KMS-11 (cell line): ENCODE measurements around the gene ALS2.
A peak's percentile ranks its signal among the peaks of the same experiment; 100 is the strongest.

Experiments
- H2AFZ ChIP-seq: fragments of 200-600 bp; sonication (generic); 2 replicates; pipeline ENCODE4 v1.6.1; 2016; ENCODE audit warnings: antibody characterized with exemption, mixed run types, low read depth
- H3K27ac ChIP-seq: fragments of 200-600 bp; sonication (generic); 2 replicates; pipeline ENCODE4 v1.6.1; 2016; ENCODE audit warnings: mild to moderate bottlenecking, mixed run types
- H3K27me3 ChIP-seq: fragments of 200-600 bp; sonication (generic); 2 replicates; pipeline ENCODE4 v1.6.1; 2017; ENCODE audit warnings: mild to moderate bottlenecking, low read depth, mixed run types, moderate library complexity; ENCODE audit not compliant: insufficient read depth
- H3K36me3 ChIP-seq: fragments of 200-600 bp; sonication (generic); 2 replicates; pipeline ENCODE4 v1.6.1; 2017; ENCODE audit warnings: mild to moderate bottlenecking, mixed run types; ENCODE audit not compliant: insufficient read depth
- H3K4me1 ChIP-seq: fragments of 200-600 bp; sonication (generic); 2 replicates; pipeline ENCODE4 v1.6.1; 2016; ENCODE audit warnings: mild to moderate bottlenecking, low read depth, mixed run types; ENCODE audit not compliant: poor library complexity, severe bottlenecking
- H3K4me2 ChIP-seq: fragments of 200-600 bp; sonication (generic); 2 replicates; pipeline ENCODE4 v1.7.0; 2016; ENCODE audit warnings: mild to moderate bottlenecking, mixed run types
- H3K4me3 ChIP-seq: fragments of 200-600 bp; sonication (generic); IDR thresholded peaks from 2 replicates; pipeline ENCODE4 v1.6.1; 2017; ENCODE audit warnings: low read depth, low read length, mixed read lengths; ENCODE audit not compliant: insufficient read depth
- H3K79me2 ChIP-seq: fragments of 200-600 bp; sonication (generic); 2 replicates; pipeline ENCODE4 v1.6.1; 2016; ENCODE audit warnings: low read depth, mixed run types; ENCODE audit not compliant: insufficient read depth
- H3K9ac ChIP-seq: fragments of 200-600 bp; sonication (generic); 2 replicates; pipeline ENCODE4 v1.6.1; 2016; ENCODE audit warnings: mild to moderate bottlenecking, mixed run types
- H4K20me1 ChIP-seq: fragments of 200-600 bp; sonication (generic); 2 replicates; pipeline ENCODE4 v1.6.1; 2016; ENCODE audit warnings: mild to moderate bottlenecking, mixed run types; ENCODE audit not compliant: insufficient read depth
- TF ChIP-seq, protein P1 (sequence below): fragments of 200-600 bp; sonication (generic); conservative IDR thresholded peaks from 2 replicates; pipeline ENCODE4 v1.6.1; 2017; ENCODE audit warnings: low read depth, mild to moderate bottlenecking, antibody characterized with exemption, low read length, moderate library complexity, mixed read lengths

Gene ALS2

GRCh38 chr2:201696151-201696659 lies 84.5 kb downstream of the ALS2 start:
- H3K27ac ChIP-seq = no peak overlapping the region
- H3K79me2 ChIP-seq = no peaks in the 10 kb centered on the region
- H2AFZ ChIP-seq = no peak overlapping the region
- TF ChIP-seq, protein P1, sequence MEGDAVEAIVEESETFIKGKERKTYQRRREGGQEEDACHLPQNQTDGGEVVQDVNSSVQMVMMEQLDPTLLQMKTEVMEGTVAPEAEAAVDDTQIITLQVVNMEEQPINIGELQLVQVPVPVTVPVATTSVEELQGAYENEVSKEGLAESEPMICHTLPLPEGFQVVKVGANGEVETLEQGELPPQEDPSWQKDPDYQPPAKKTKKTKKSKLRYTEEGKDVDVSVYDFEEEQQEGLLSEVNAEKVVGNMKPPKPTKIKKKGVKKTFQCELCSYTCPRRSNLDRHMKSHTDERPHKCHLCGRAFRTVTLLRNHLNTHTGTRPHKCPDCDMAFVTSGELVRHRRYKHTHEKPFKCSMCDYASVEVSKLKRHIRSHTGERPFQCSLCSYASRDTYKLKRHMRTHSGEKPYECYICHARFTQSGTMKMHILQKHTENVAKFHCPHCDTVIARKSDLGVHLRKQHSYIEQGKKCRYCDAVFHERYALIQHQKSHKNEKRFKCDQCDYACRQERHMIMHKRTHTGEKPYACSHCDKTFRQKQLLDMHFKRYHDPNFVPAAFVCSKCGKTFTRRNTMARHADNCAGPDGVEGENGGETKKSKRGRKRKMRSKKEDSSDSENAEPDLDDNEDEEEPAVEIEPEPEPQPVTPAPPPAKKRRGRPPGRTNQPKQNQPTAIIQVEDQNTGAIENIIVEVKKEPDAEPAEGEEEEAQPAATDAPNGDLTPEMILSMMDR = no peak
- no peak overlapping the region for H3K9ac ChIP-seq
- no peaks in the 10 kb centered on the region for H4K20me1 ChIP-seq
- no peaks in the 10 kb centered on the region for H3K4me1 ChIP-seq
- H3K4me3 ChIP-seq = no peak overlapping the region
- no peak overlapping the region for H3K4me2 ChIP-seq
- no peaks in the 10 kb centered on the region for H3K27me3 ChIP-seq
- H3K36me3 ChIP-seq = no peaks in the 10 kb centered on the region

DNA sequence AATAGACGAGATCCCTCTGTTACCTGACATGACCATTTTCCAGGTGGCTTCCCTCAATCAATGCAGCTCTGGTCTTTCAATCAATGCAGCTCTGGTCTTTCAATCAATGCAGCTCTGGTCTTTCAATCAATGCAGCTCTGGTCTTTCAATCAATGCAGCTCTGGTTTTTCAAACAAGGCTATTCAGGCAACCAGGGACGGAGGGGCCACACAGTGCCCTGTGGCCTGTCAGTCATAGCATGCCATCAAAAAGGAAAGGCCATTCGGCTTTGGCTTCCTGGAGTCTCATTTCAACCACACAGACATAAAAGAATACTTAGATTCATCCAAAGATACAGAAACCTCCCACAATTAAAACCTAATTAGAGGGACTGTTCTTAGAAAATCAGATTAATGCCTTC lies 95.6 kb downstream of the ALS2 start:
- no peak overlapping the region for H3K9ac ChIP-seq
- no peak overlapping the region for H3K4me2 ChIP-seq
- H3K4me3 ChIP-seq = no peak overlapping the region
- H3K36me3 ChIP-seq = no peaks in the 10 kb centered on the region
- H2AFZ ChIP-seq = no peak overlapping the region
- TF ChIP-seq, protein P1 = no peak
- no peaks in the 10 kb centered on the region for H3K79me2 ChIP-seq
- no peaks in the 10 kb centered on the region for H3K27me3 ChIP-seq
- no peaks in the 10 kb centered on the region for H4K20me1 ChIP-seq
- no peak overlapping the region for H3K27ac ChIP-seq
- no peaks in the 10 kb centered on the region for H3K4me1 ChIP-seq

GRCh38 chr2:201680743-201681142 lies 100.0 kb downstream of the ALS2 start:
- no peaks in the 10 kb centered on the region for H3K36me3 ChIP-seq
- H2AFZ ChIP-seq = no peak overlapping the region
- H3K4me1 ChIP-seq = no peaks in the 10 kb centered on the region
- H3K4me2 ChIP-seq = no peak overlapping the region
- TF ChIP-seq, protein P1 = peak; percentile 55
- H3K9ac ChIP-seq = no peak overlapping the region
- no peak overlapping the region for H3K27ac ChIP-seq
- H3K4me3 ChIP-seq = no peak overlapping the region
- no peaks in the 10 kb centered on the region for H3K79me2 ChIP-seq
- H4K20me1 ChIP-seq = no peaks in the 10 kb centered on the region
- H3K27me3 ChIP-seq = no peaks in the 10 kb centered on the region

DNA sequence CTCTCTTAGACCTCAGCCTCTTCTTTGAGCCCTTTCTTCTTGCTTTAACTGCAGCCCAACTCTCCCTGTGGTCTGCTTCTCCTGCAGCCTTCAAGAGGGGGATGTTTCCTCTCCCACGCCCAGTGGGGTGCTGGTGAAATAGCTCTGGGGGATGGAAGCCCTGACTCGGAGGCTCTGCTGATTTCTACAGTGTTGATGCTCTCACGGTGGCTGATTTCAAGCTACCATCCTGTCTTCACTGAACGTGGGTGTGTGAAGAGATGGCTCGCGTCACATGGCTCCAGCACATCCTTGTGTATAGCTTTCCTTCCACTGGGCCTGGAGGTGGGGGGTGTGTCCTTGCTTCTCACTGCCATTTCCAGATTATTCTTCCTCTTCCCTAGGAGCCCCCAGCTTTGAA lies 102.3 kb downstream of the ALS2 start:
- no peaks in the 10 kb centered on the region for H4K20me1 ChIP-seq
- TF ChIP-seq, protein P1 = no peak

More for the DNA sequence above, 102.3 kb downstream of the ALS2 start:
- Histone ChIP-seq H3K4me3 (no peak overlapping the region), H3K9ac (no peak overlapping the region), H2AFZ (no peak overlapping the region), H3K79me2 (no peaks in the 10 kb centered on the region), H3K36me3 (no peaks in the 10 kb centered on the region), H3K4me2 (no peak overlapping the region), H3K27me3 (no peaks in the 10 kb centered on the region), H3K27ac (no peak overlapping the region), H3K4me1 (no peaks in the 10 kb centered on the region)
